Measurements from ENCODE around the gene ERP29. TPM values are rescaled to one million over a fixed set of nuclear protein-coding genes. Genes with fewer than 3 reads are reported as not detected.
"Not testable (repeated sequence)": the region's sequence is repeated elsewhere in the genome, so short reads cannot be mapped to it uniquely, and the experiment has no call there.

ERP29 gene
- total and polyA plus RNA-seq, 4 donors, result 35.6 to 140 (median 57.1) TPM

- H3K36me3 ChIP-seq (ENCODE audit: control insufficient read depth in 4 of 4, insufficient read depth in 3 of 4, low read depth in 1 of 4, low read length in 3 of 4); H3K27me3 ChIP-seq (ENCODE audit: control insufficient read depth in 4 of 4, insufficient read depth in 4 of 4, low read length in 3 of 4); H3K4me1 ChIP-seq (ENCODE audit: control insufficient read depth in 4 of 4, insufficient read depth in 4 of 4, low read length in 3 of 4); H3K9ac ChIP-seq (ENCODE audit: low read depth in 1 of 2, low read length in 2 of 2); DNase-seq (ENCODE audit: low spot score); H3K9me3 ChIP-seq (ENCODE audit: control insufficient read depth in 4 of 4, low read length in 3 of 4); H3K4me3 ChIP-seq (ENCODE audit: low read depth in 1 of 3, low read length in 3 of 3); H3K27ac ChIP-seq (ENCODE audit: low read depth in 1 of 2, low read length in 2 of 2): not testable (repeated sequence)
- WGBS, result 77% methylated on average over 17 of the region's 17 CpGs
Measured at GRCh38 chr12:111994211-111995111, 18.8 kb upstream of the ERP29 start.

GRCh38 chr12:111995782-111996480 lies 17.3 kb upstream of the ERP29 start:
- no peaks in the 10 kb centered on the region for H3K9me3 ChIP-seq (ENCODE audit: control insufficient read depth in 4 of 4, low read length in 3 of 4)
- 100% methylated on average over 1 of the region's 1 CpG for WGBS
- no peaks in the 10 kb centered on the region for H3K27me3 ChIP-seq (ENCODE audit: control insufficient read depth in 4 of 4, insufficient read depth in 4 of 4, low read length in 3 of 4)
- no peak overlapping the region for H3K4me3 ChIP-seq (ENCODE audit: low read depth in 1 of 3, low read length in 3 of 3)
- H3K36me3 ChIP-seq (ENCODE audit: control insufficient read depth in 4 of 4, insufficient read depth in 3 of 4, low read depth in 1 of 4, low read length in 3 of 4), result no peaks in the 10 kb centered on the region
- no peak overlapping the region for H3K27ac ChIP-seq (ENCODE audit: low read depth in 1 of 2, low read length in 2 of 2)
- no peak for TF ChIP-seq HNF4G (IDR thresholded peaks at IDR 0.05)
- TF ChIP-seq RXRA (IDR thresholded peaks at IDR 0.05), result no peak
- no peak for TF ChIP-seq SP1 (IDR thresholded peaks at IDR 0.05)
- no peak for TF ChIP-seq MAX (IDR thresholded peaks at IDR 0.05)
- TF ChIP-seq GABPA (IDR thresholded peaks at IDR 0.05 in 1 of 2, conservative IDR thresholded peaks at IDR 0.05 in 1 of 2), result no peak
- no peak for TF ChIP-seq RAD21 (IDR thresholded peaks at IDR 0.05)
- no peak for TF ChIP-seq REST (IDR thresholded peaks at IDR 0.05)
- no peak for TF ChIP-seq ZBTB33 (IDR thresholded peaks at IDR 0.05)
- no peak for TF ChIP-seq EGR1 (IDR thresholded peaks at IDR 0.05; ENCODE audit: low read depth in 2 of 2)
- no peak for TF ChIP-seq FOXA2 (IDR thresholded peaks at IDR 0.05)
- DNase-seq (ENCODE audit: low spot score), result no peak
- peaks cover 0 to 4% (median 2%) of the 10 kb centered on the region in 4 donors for H3K4me1 ChIP-seq (ENCODE audit: control insufficient read depth in 4 of 4, insufficient read depth in 4 of 4, low read length in 3 of 4)
- H3K9ac ChIP-seq (ENCODE audit: low read depth in 1 of 2, low read length in 2 of 2), result no peak overlapping the region
